ENCODE results near the gene LRRTM3. TPM values are rescaled to one million over a fixed set of nuclear protein-coding genes. Genes with fewer than 3 reads are reported as not detected.

Gene LRRTM3
- total RNA-seq, 1 experiment from 2014 or later = not detected

GRCh38 chr10:67127441-67127840 is 201.6 kb downstream of the LRRTM3 start:
- H3K36me3 ChIP-seq (ENCODE audit: control insufficient read depth, insufficient read depth, low read length) = no peaks in the 10 kb centered on the region
- Mint-ChIP-seq H3K27me3 (ENCODE audit: insufficient read depth, unreplicated experiment) (no peaks in the 10 kb centered on the region), H3K9me3 (ENCODE audit: unreplicated experiment) (no peaks in the 10 kb centered on the region), H3K27ac (ENCODE audit: unreplicated experiment) (no peak overlapping the region), H3K4me1 (ENCODE audit: low read depth, unreplicated experiment) (no peaks in the 10 kb centered on the region), H3K36me3 (ENCODE audit: insufficient read depth, unreplicated experiment) (no peaks in the 10 kb centered on the region), H3K4me3 (ENCODE audit: unreplicated experiment) (no peak overlapping the region)
- no peaks in the 10 kb centered on the region for H3K4me1 ChIP-seq
- POLR2A ChIA-PET = no interaction called here
- TF ChIP-seq CTCF (IDR thresholded peaks at IDR 0.05; ENCODE audit: insufficient read depth in 1 of 2, low read depth in 1 of 2, low read length in 1 of 2, severe bottlenecking in 1 of 2, unreplicated experiment in 1 of 2) = no peak
- no peak overlapping the region for H3K4me3 ChIP-seq (ENCODE audit: low read depth, low read length)
- H3K27me3 ChIP-seq (replicated peaks; ENCODE audit: control insufficient read depth, insufficient read depth, low read length) = no peaks in the 10 kb centered on the region
- BruUV-seq (replicated peaks) = no TSS peak
- no peaks in the 10 kb centered on the region for H3K9me3 ChIP-seq
- intact Hi-C loops (cut with micrococcal nuclease; ENCODE audit: unreplicated experiment) = no loop called here
- CTCF ChIA-PET = no interaction called here
- DNase-seq = no peak

DNA sequence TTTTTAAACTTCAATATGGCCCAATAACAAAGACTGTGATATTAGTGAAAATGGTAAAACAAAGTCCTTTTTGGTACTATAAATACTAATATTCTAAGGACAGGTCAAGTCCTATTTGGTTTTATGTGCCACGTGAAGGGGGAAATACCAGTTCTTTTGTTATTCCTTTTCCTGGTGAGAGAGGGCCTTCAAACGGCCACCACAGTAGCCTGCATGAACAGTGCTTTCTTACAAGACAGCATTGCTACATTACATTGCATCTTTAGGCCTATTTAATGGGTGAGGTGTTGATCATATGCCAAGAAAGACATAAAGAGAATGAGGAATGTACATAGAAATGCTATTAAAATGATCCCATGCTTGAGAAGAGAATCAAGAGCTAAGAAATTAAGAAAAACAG is 214.8 kb downstream of the LRRTM3 start:
- Mint-ChIP-seq H3K27ac (ENCODE audit: unreplicated experiment) (no peak overlapping the region), H3K36me3 (ENCODE audit: insufficient read depth, unreplicated experiment) (no peaks in the 10 kb centered on the region), H3K9me3 (ENCODE audit: unreplicated experiment) (no peaks in the 10 kb centered on the region), H3K4me1 (ENCODE audit: low read depth, unreplicated experiment) (no peaks in the 10 kb centered on the region), H3K4me3 (ENCODE audit: unreplicated experiment) (no peak overlapping the region), H3K27me3 (ENCODE audit: insufficient read depth, unreplicated experiment) (no peaks in the 10 kb centered on the region)
- BruUV-seq (replicated peaks) = no TSS peak
- CTCF ChIA-PET = no interaction called here
- no peak for DNase-seq
- H3K4me1 ChIP-seq = no peaks in the 10 kb centered on the region
- H3K27me3 ChIP-seq (replicated peaks; ENCODE audit: control insufficient read depth, insufficient read depth, low read length) = no peaks in the 10 kb centered on the region
- H3K9me3 ChIP-seq = peaks cover 2% of the 10 kb centered on the region; the same call in 1 of the 2 replicates
- H3K36me3 ChIP-seq (ENCODE audit: control insufficient read depth, insufficient read depth, low read length) = no peaks in the 10 kb centered on the region
- intact Hi-C loops (cut with micrococcal nuclease; ENCODE audit: unreplicated experiment) = no loop called here
- H3K4me3 ChIP-seq (ENCODE audit: low read depth, low read length) = no peak overlapping the region
- POLR2A ChIA-PET = no interaction called here
- TF ChIP-seq CTCF (IDR thresholded peaks at IDR 0.05; ENCODE audit: insufficient read depth in 1 of 2, low read depth in 1 of 2, low read length in 1 of 2, severe bottlenecking in 1 of 2, unreplicated experiment in 1 of 2) = no peak

DNA sequence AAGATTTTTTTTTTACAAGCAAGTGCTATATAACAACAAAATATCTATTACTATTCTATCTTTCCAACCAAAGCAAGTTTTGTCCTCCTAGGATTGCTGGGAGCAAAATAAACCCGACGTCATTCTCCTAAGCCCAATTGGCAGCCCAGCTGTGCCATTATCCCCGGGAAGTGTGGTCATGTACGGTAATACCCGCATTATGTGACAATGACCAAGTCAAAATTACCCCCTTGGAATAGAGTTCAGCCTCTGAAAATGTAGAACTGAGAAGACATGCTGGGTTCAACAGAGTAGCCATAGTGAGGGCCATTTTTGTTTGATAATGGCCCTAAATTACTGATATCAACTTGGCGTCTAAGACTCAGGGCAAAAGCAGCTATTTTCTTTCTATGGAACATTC is 215.5 kb downstream of the LRRTM3 start:
- no peak for DNase-seq
- H3K4me1 Mint-ChIP-seq (ENCODE audit: low read depth, unreplicated experiment) = no peaks in the 10 kb centered on the region
- ChIA-PET CTCF (no interaction called here), POLR2A (no interaction called here)
- intact Hi-C loops (cut with micrococcal nuclease; ENCODE audit: unreplicated experiment) = no loop called here
- no peak overlapping the region for H3K27ac Mint-ChIP-seq (ENCODE audit: unreplicated experiment)
- H3K9me3 Mint-ChIP-seq (ENCODE audit: unreplicated experiment) = no peaks in the 10 kb centered on the region
- H3K36me3 Mint-ChIP-seq (ENCODE audit: insufficient read depth, unreplicated experiment) = no peaks in the 10 kb centered on the region
- Histone ChIP-seq H3K36me3 (ENCODE audit: control insufficient read depth, insufficient read depth, low read length) (no peaks in the 10 kb centered on the region), H3K27me3 (replicated peaks; ENCODE audit: control insufficient read depth, insufficient read depth, low read length) (no peaks in the 10 kb centered on the region), H3K9me3 (no peaks in the 10 kb centered on the region), H3K4me1 (no peaks in the 10 kb centered on the region), H3K4me3 (ENCODE audit: low read depth, low read length) (no peak overlapping the region)
- TF ChIP-seq CTCF (IDR thresholded peaks at IDR 0.05; ENCODE audit: insufficient read depth in 1 of 2, low read depth in 1 of 2, low read length in 1 of 2, severe bottlenecking in 1 of 2, unreplicated experiment in 1 of 2) = no peak
- H3K27me3 Mint-ChIP-seq (ENCODE audit: insufficient read depth, unreplicated experiment) = no peaks in the 10 kb centered on the region
- no peak overlapping the region for H3K4me3 Mint-ChIP-seq (ENCODE audit: unreplicated experiment)
- BruUV-seq (replicated peaks) = no TSS peak

Measured in Caco-2 (cell line).